HepG2 (cell line): Measurements from ENCODE around the gene SLC50A1. TPM values are rescaled to one million over a fixed set of nuclear protein-coding genes. Genes with fewer than 3 reads are reported as not detected.

Source experiments
- BCL6 ChIP-seq: IDR thresholded peaks from 2 replicates; pipeline ENCODE4 v1.6.1; 2016; ENCODE audit warnings: missing genetic modification reagents, missing compliant biosample characterization
- ETV5 ChIP-seq: IDR thresholded peaks from 2 replicates; pipeline ENCODE4 v1.6.1; 2018; ENCODE audit warnings: missing biosample characterization, missing genetic modification reagents, inconsistent platforms, borderline replicate concordance
- FOXM1 ChIP-seq: sonication (generic); formaldehyde crosslinking; IDR thresholded peaks from 2 replicates; pipeline ENCODE4 v1.5.0; 2020; ENCODE audit warnings: missing genetic modification reagents
- FOXO1 ChIP-seq: sonication (generic); formaldehyde crosslinking; IDR thresholded peaks from 2 replicates; pipeline ENCODE4 v1.4.0; 2020; ENCODE audit warnings: missing genetic modification reagents
- MEIS1 ChIP-seq: sonication (generic); formaldehyde crosslinking; IDR thresholded peaks from 2 replicates; pipeline ENCODE4 v1.9.0; 2021; ENCODE audit warnings: mild to moderate bottlenecking, missing genetic modification reagents, moderate library complexity, borderline replicate concordance
- MTA1 ChIP-seq: sonication (generic); formaldehyde crosslinking; IDR thresholded peaks from 2 replicates; pipeline ENCODE4 v1.4.0; 2020; ENCODE audit warnings: missing genetic modification reagents, mild to moderate bottlenecking, borderline replicate concordance
- MZF1 ChIP-seq: sonication (generic); formaldehyde crosslinking; IDR thresholded peaks from 2 replicates; pipeline ENCODE4 v1.8.1; 2023; ENCODE audit warnings: mild to moderate bottlenecking, missing genetic modification reagents, borderline replicate concordance
- NCOA2 ChIP-seq: sonication (generic); formaldehyde crosslinking; IDR thresholded peaks from 2 replicates; pipeline ENCODE4 v1.8.0; 2022; ENCODE audit warnings: inconsistent platforms
- NCOR1 ChIP-seq: fragments of 200-600 bp; sonication (generic); IDR thresholded peaks from 2 replicates; pipeline ENCODE4 v1.7.0; 2017; ENCODE audit warnings: antibody characterized with exemption, low read length, borderline replicate concordance
- SP1 ChIP-seq, 2 experiments: fragments of 450-650 bp in 1 of 2; sonication (generic) in 1 of 2; formaldehyde crosslinking in 1 of 2; IDR thresholded peaks; 2 replicates each; pipeline versions ENCODE4 v1.4.0 to v1.6.1; 2016 to 2020; ENCODE audit warnings: missing genetic modification reagents in 1 of 2
- TAF15 ChIP-seq: fragments of 200-400 bp; formaldehyde crosslinking; IDR thresholded peaks from one replicate; pipeline ENCODE4 v1.6.1; 2018; ENCODE audit warnings: mild to moderate bottlenecking, low read depth, low read length; ENCODE audit not compliant: poor library complexity, severe bottlenecking
- TFDP1 ChIP-seq: IDR thresholded peaks from 2 replicates; pipeline ENCODE4 v1.6.1; 2016; ENCODE audit warnings: missing compliant biosample characterization, missing genetic modification reagents, borderline replicate concordance
- ZBTB49 ChIP-seq: sonication (generic); formaldehyde crosslinking; IDR thresholded peaks from 2 replicates; pipeline ENCODE4 v1.4.0; 2020; ENCODE audit warnings: missing genetic modification reagents, borderline replicate concordance
- ZNF576 ChIP-seq: sonication (generic); formaldehyde crosslinking; IDR thresholded peaks from 2 replicates; pipeline ENCODE4 v1.4.0; 2020; ENCODE audit warnings: mild to moderate bottlenecking, missing genetic modification reagents
- ZNF652 ChIP-seq: IDR thresholded peaks from 2 replicates; pipeline ENCODE4 v1.6.1; 2016; ENCODE audit warnings: low read depth, borderline replicate concordance
- ZNF660 ChIP-seq: sonication (generic); formaldehyde crosslinking; IDR thresholded peaks from 2 replicates; pipeline ENCODE4 v1.5.1; 2020; ENCODE audit warnings: mild to moderate bottlenecking, low read depth, missing genetic modification reagents, borderline replicate concordance
- ZNF670 ChIP-seq: sonication (generic); formaldehyde crosslinking; IDR thresholded peaks from 2 replicates; pipeline ENCODE4 v1.8.0; 2022; ENCODE audit warnings: mild to moderate bottlenecking, missing genetic modification reagents, borderline replicate concordance
- ZNF878 ChIP-seq: sonication (generic); formaldehyde crosslinking; IDR thresholded peaks from 2 replicates; pipeline ENCODE4 v1.8.1; 2023; ENCODE audit warnings: mild to moderate bottlenecking, missing genetic modification reagents, moderate library complexity
- polyA plus RNA-seq, 8 experiments: library from polyadenylated mRNA; depleted of rRNA in 3 of 8; stranded (reverse) in 7 of 8; unstranded in 1 of 8; fragments of >200 nt; fragmentation: Illumina TruSeq in 4 of 8; extraction: Trizol in 4 of 8; gene quantifications; 2 replicates each; pipeline versions ENCODE4 v1.2.1 to v1.2.3, GENCODE V29; 2011 to 2016; ENCODE audit warnings: low read depth in 4 of 8, missing spikeins in 1 of 8, mixed read lengths in 1 of 8; ENCODE audit not compliant: insufficient read depth in 1 of 8
- total RNA-seq, 5 experiments: library from RNA; depleted of rRNA; stranded (reverse); fragments of >200 nt; fragmentation: Illumina TruSeq; extraction: Trizol; gene quantifications; 2 replicates each; pipeline ENCODE4 v1.2.3, GENCODE V29; 2016; ENCODE audit warnings: low read depth in 1 of 5
- TF ChIP-seq, protein P1 (sequence below): sonication (generic); formaldehyde crosslinking; IDR thresholded peaks from 2 replicates; pipeline ENCODE4 v1.5.0; 2020; ENCODE audit warnings: mild to moderate bottlenecking, missing genetic modification reagents
- TF ChIP-seq, protein P2 (sequence below): sonication (generic); formaldehyde crosslinking; IDR thresholded peaks from 2 replicates; pipeline ENCODE4 v1.4.0; 2020; ENCODE audit warnings: missing genetic modification reagents, borderline replicate concordance

Gene SLC50A1
- total and polyA plus RNA-seq, 2 of the 13 experiments (the other 11 are each of a cell fraction or from before 2014, with no cell fraction given) = 22.5 to 46.8 TPM

- TF ChIP-seq, protein P1, sequence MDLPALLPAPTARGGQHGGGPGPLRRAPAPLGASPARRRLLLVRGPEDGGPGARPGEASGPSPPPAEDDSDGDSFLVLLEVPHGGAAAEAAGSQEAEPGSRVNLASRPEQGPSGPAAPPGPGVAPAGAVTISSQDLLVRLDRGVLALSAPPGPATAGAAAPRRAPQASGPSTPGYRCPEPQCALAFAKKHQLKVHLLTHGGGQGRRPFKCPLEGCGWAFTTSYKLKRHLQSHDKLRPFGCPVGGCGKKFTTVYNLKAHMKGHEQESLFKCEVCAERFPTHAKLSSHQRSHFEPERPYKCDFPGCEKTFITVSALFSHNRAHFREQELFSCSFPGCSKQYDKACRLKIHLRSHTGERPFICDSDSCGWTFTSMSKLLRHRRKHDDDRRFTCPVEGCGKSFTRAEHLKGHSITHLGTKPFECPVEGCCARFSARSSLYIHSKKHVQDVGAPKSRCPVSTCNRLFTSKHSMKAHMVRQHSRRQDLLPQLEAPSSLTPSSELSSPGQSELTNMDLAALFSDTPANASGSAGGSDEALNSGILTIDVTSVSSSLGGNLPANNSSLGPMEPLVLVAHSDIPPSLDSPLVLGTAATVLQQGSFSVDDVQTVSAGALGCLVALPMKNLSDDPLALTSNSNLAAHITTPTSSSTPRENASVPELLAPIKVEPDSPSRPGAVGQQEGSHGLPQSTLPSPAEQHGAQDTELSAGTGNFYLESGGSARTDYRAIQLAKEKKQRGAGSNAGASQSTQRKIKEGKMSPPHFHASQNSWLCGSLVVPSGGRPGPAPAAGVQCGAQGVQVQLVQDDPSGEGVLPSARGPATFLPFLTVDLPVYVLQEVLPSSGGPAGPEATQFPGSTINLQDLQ = no peak
- TF ChIP-seq ETV5 (CRISPR knock-in tag) = peak; percentile 55; the same call in 1 of the 2 replicates
- TF ChIP-seq ZBTB49 (CRISPR knock-in tag) = no peak
- TF ChIP-seq ZNF652 (CRISPR knock-in tag) = no peak
- no peak for TF ChIP-seq TAF15
- TF ChIP-seq MZF1 = no peak
- no peak for TF ChIP-seq ZNF670
- no peak for TF ChIP-seq ZNF660 (CRISPR knock-in tag)
- TF ChIP-seq TFDP1 (CRISPR knock-in tag) = peak; percentile 29; the same call in 1 of the 2 replicates
- no peak for TF ChIP-seq SP1 (IDR thresholded peaks at IDR 0.05)
- no peak for TF ChIP-seq SP1 (CRISPR knock-in tag; IDR thresholded peaks at IDR 0.05)
- TF ChIP-seq MTA1 (CRISPR knock-in tag) = 0 out of 2 replicates have a peak, but pooled peaks have one; percentile 41
- no peak for TF ChIP-seq FOXM1
- peak; percentile 17; the same call in 1 of the 2 replicates for TF ChIP-seq NCOA2 (CRISPR knock-in tag)
- TF ChIP-seq MEIS1 (CRISPR knock-in tag) = no peak
- 0 out of 2 replicates have a peak, but pooled peaks have one; percentile 12 for TF ChIP-seq FOXO1
- peak; percentile 53; the same call in 1 of the 2 replicates for TF ChIP-seq NCOR1
- TF ChIP-seq, protein P2, sequence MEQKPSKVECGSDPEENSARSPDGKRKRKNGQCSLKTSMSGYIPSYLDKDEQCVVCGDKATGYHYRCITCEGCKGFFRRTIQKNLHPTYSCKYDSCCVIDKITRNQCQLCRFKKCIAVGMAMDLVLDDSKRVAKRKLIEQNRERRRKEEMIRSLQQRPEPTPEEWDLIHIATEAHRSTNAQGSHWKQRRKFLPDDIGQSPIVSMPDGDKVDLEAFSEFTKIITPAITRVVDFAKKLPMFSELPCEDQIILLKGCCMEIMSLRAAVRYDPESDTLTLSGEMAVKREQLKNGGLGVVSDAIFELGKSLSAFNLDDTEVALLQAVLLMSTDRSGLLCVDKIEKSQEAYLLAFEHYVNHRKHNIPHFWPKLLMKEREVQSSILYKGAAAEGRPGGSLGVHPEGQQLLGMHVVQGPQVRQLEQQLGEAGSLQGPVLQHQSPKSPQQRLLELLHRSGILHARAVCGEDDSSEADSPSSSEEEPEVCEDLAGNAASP (CRISPR knock-in tag) = no peak; the same call in 1 of the 2 replicates
- TF ChIP-seq ZNF576 = no peak
- TF ChIP-seq ZNF878 (CRISPR knock-in tag) = no peak
- no peak for TF ChIP-seq BCL6 (CRISPR knock-in tag)
Observed at GRCh38 chr1:155178441-155179111, 42.9 kb downstream of the SLC50A1 start (continued).
